B cell (primary cell): ENCODE results near the gene TMEM141. TPM values are rescaled to one million over a fixed set of nuclear protein-coding genes. Genes with fewer than 3 reads are reported as not detected.

Source experiments
- ATAC-seq: fragments of 200-7000 bp; cut with Tn5 transposase; one replicate; pipeline ENCODE4 v1.10.0; 2021; ENCODE audit warnings: low read depth, mild to moderate bottlenecking, moderate number of reproducible peaks, moderate library complexity
- CTCF ChIA-PET: fragments of 350-600 bp; sonication (Branson Sonifier 250); formaldehyde crosslinking; loops from one replicate; lab custom pipeline; 2021; ENCODE audit warnings: antibody characterized with exemption, inconsistent platforms; lab: Charles Lee
- POLR2A ChIA-PET: fragments of 350-600 bp; sonication (Branson Sonifier 250); formaldehyde crosslinking; loops from one replicate; lab custom pipeline; 2021; ENCODE audit warnings: antibody characterized with exemption; lab: Charles Lee
- DNase-seq: peaks from one replicate; pipeline ENCODE4 v3.0.0; 2013
- H2AFZ ChIP-seq: 2 replicates; pipeline ENCODE4 v1.6.1; 2012; ENCODE audit warnings: mild to moderate bottlenecking, low read depth, low read length; ENCODE audit not compliant: insufficient read depth, poor library complexity, severe bottlenecking
- H3K27ac ChIP-seq, 2 donors: 1 replicate in 1 of 2; 2 replicates in 1 of 2; pipeline ENCODE4 v1.5.1; 2012 to 2013; ENCODE audit warnings: low read length in 2 of 2, mild to moderate bottlenecking in 2 of 2, moderate library complexity in 1 of 2
- H3K27me3 ChIP-seq, 4 experiments: fragments of 200-600 bp in 1 of 4; sonication (generic) in 1 of 4; replicated peaks in 1 of 4; 1 replicate in 2 of 4; 2 replicates in 2 of 4; pipeline versions ENCODE4 v1.6.1 to v1.7.0; 2013 to 2016; ENCODE audit warnings: low read length in 3 of 4, mild to moderate bottlenecking in 2 of 4, mixed read lengths in 1 of 4, moderate library complexity in 1 of 4; ENCODE audit not compliant: insufficient read depth in 4 of 4, control insufficient read depth in 3 of 4; ENCODE audit errors: control extremely low read depth in 1 of 4
- H3K36me3 ChIP-seq, 2 experiments: replicated peaks in 1 of 2; 1 replicate in 1 of 2; 2 replicates in 1 of 2; pipeline versions ENCODE4 v1.6.1 to v1.7.1; 2013; ENCODE audit warnings: low read length in 1 of 2; ENCODE audit not compliant: insufficient read depth in 2 of 2, control insufficient read depth in 1 of 2; ENCODE audit errors: control extremely low read depth in 1 of 2, extremely low read depth in 1 of 2
- H3K4me1 ChIP-seq, 2 donors: fragments of 200-600 bp in 1 of 2; sonication (generic) in 1 of 2; 1 replicate in 1 of 2; 2 replicates in 1 of 2; pipeline versions ENCODE4 v1.5.1 to v1.6.1; 2013 to 2017; ENCODE audit warnings: low read length in 2 of 2; ENCODE audit not compliant: control insufficient read depth in 2 of 2, insufficient read depth in 2 of 2
- H3K4me2 ChIP-seq: replicated peaks from 2 replicates; pipeline ENCODE3; 2012; ENCODE audit warnings: mild to moderate bottlenecking, low read depth, low read length; ENCODE audit not compliant: poor library complexity, severe bottlenecking
- H3K4me3 ChIP-seq, 5 experiments: fragments of 200-600 bp in 1 of 5; sonication (generic) in 1 of 5; 1 replicate in 3 of 5; 2 replicates in 2 of 5; pipeline versions ENCODE4 v1.5.1 to v1.7.0; 2011 to 2016; ENCODE audit warnings: low read length in 4 of 5, mild to moderate bottlenecking in 4 of 5, low read depth in 2 of 5, control low read depth in 1 of 5, moderate library complexity in 1 of 5; ENCODE audit not compliant: insufficient read depth in 1 of 5; ENCODE audit errors: control extremely low read depth in 1 of 5, extremely low read depth in 1 of 5
- H3K79me2 ChIP-seq: fragments of 200-600 bp; sonication (generic); one replicate; pipeline ENCODE4 v1.6.0; 2016; ENCODE audit warnings: low read length; ENCODE audit not compliant: control insufficient read depth, insufficient read depth
- H3K9ac ChIP-seq: fragments of 200-600 bp; sonication (generic); 2 replicates; pipeline ENCODE4 v1.6.1; 2017; ENCODE audit warnings: mild to moderate bottlenecking, low read length, moderate library complexity
- H3K9me3 ChIP-seq, 3 donors: one replicate each; pipeline versions ENCODE4 v1.6.1 to v1.7.1; 2013; ENCODE audit warnings: low read length in 2 of 3; ENCODE audit not compliant: control insufficient read depth in 2 of 3, insufficient read depth in 1 of 3; ENCODE audit errors: control extremely low read depth in 1 of 3
- H4K20me1 ChIP-seq: 2 replicates; pipeline ENCODE4 v1.6.0; 2012; ENCODE audit warnings: mild to moderate bottlenecking, low read length; ENCODE audit not compliant: insufficient read depth, control insufficient read depth, poor library complexity, severe bottlenecking
- H3K27ac Mint-ChIP-seq: one replicate; pipeline ENCODE4 v1.8.0; 2021; ENCODE audit warnings: mixed read lengths
- H3K27me3 Mint-ChIP-seq: one replicate; pipeline ENCODE4 v1.8.0; 2021; ENCODE audit warnings: mixed read lengths
- H3K4me1 Mint-ChIP-seq: one replicate; pipeline ENCODE4 v1.8.0; 2021; ENCODE audit warnings: mixed read lengths
- H3K4me3 Mint-ChIP-seq: one replicate; pipeline ENCODE4 v1.8.0; 2021; ENCODE audit warnings: mixed read lengths
- H3K9me3 Mint-ChIP-seq: one replicate; pipeline ENCODE4 v1.8.0; 2022; ENCODE audit warnings: mixed read lengths; ENCODE audit not compliant: insufficient read depth
- CTCF ChIP-seq: fragments of 200-600 bp; IDR thresholded peaks from one replicate; pipeline ENCODE4 v1.8.0; 2022; ENCODE audit warnings: antibody characterized with exemption, mild to moderate bottlenecking
- EZH2 ChIP-seq: IDR thresholded peaks from 2 replicates; pipeline ENCODE4 v1.6.1; 2012; ENCODE audit warnings: borderline replicate concordance, low read depth, mild to moderate bottlenecking, moderate library complexity, low read length; ENCODE audit not compliant: insufficient read depth, poor library complexity, severe bottlenecking
- WGBS: methylation state at CpG from one replicate; pipeline ENCODE4 v1.1.5; 2013; ENCODE audit warnings: missing lambda C conversion rate; ENCODE audit not compliant: insufficient coverage; 5-methylcytosine and 5-hydroxymethylcytosine counted together
- intact Hi-C: fragments of 100-400 bp; cut with micrococcal nuclease; formaldehyde crosslinking; loops from one replicate; pipeline ENCODE4 v1.10.0; 2022
- polyA plus RNA-seq: library from polyadenylated mRNA; depleted of rRNA; stranded (reverse); fragments of >200 nt; gene quantifications from 2 replicates; pipeline ENCODE4 v1.2.3, GENCODE V29; 2012
- total RNA-seq, 2 donors: library from RNA; stranded (reverse); fragments of 120-200 nt in 1 of 2; gene quantifications; 1 replicate in 1 of 2; 2 replicates in 1 of 2; pipeline versions ENCODE4 v1.2.3 to v1.2.4, GENCODE V29; 2013 to 2022

Gene TMEM141
- total and polyA plus RNA-seq, 2 donors (not counting 1 experiment from before 2014, with no cell fraction given), result 35.7 to 60.8 TPM

- Histone ChIP-seq H4K20me1 (no peaks in the 10 kb centered on the region), H3K4me3 (no peak overlapping the region), H3K79me2 (no peaks in the 10 kb centered on the region), H3K4me2 (no peak overlapping the region), H3K36me3 (peaks cover 0 to 47% of the 10 kb centered on the region in 2 experiments), H3K9ac (no peak overlapping the region), H3K4me1 (no peaks in the 10 kb centered on the region), H3K9me3 (no peaks in the 10 kb centered on the region), H3K27ac (no peak overlapping the region), H3K27me3 (no peaks in the 10 kb centered on the region), H2AFZ (no peak overlapping the region)
- Mint-ChIP-seq H3K9me3 (no peaks in the 10 kb centered on the region), H3K4me1 (no peaks in the 10 kb centered on the region), H3K4me3 (no peak overlapping the region), H3K27me3 (no peaks in the 10 kb centered on the region), H3K27ac (no peak overlapping the region)
- ChIA-PET POLR2A (no interaction called here), CTCF (no interaction called here)
- TF ChIP-seq CTCF (no peak), EZH2 (no peak)
- DNase-seq (no peak), ATAC-seq (no peak)
- intact Hi-C loops, result no loop called here
- 96% methylated on average over 41 of the region's 41 CpGs for WGBS
Measured at GRCh38 chr9:136829981-136830885, 39.1 kb downstream of the TMEM141 start.

- ATAC-seq, result no peak
- no peak overlapping the region for H2AFZ ChIP-seq
- no peaks in the 10 kb centered on the region for H3K9me3 ChIP-seq
- 97% methylated on average over 30 of the region's 30 CpGs for WGBS
- no peaks in the 10 kb centered on the region for H3K4me1 ChIP-seq
- no peak for TF ChIP-seq CTCF
- no peak for TF ChIP-seq EZH2
- POLR2A ChIA-PET, result no interaction called here
- no peaks in the 10 kb centered on the region for H3K27me3 ChIP-seq
- CTCF ChIA-PET, result no interaction called here
- no peak overlapping the region for H3K27ac ChIP-seq
- Mint-ChIP-seq H3K4me3 (no peak overlapping the region), H3K27ac (no peak overlapping the region), H3K27me3 (no peaks in the 10 kb centered on the region), H3K4me1 (no peaks in the 10 kb centered on the region), H3K9me3 (no peaks in the 10 kb centered on the region)
- H4K20me1 ChIP-seq, result no peaks in the 10 kb centered on the region
- H3K4me3 ChIP-seq, result no peak overlapping the region
- no peak overlapping the region for H3K4me2 ChIP-seq
- H3K9ac ChIP-seq, result no peak overlapping the region
- no peaks in the 10 kb centered on the region for H3K79me2 ChIP-seq
- intact Hi-C loops, result no loop called here
- DNase-seq, result no peak
- H3K36me3 ChIP-seq, result peaks cover 0 to 44% of the 10 kb centered on the region in 2 experiments
Measured at GRCh38 chr9:136831002-136831719, 40.0 kb downstream of the TMEM141 start.
